HepG2 (cell line): ENCODE results near the gene LOX. TPM values are rescaled to one million over a fixed set of nuclear protein-coding genes. Genes with fewer than 3 reads are reported as not detected.

Experiments used
- ATAC-seq: fragments of 200-7000 bp; cut with Tn5 transposase; 3 replicates; pipeline ENCODE4 v1.9.1; 2020; ENCODE audit warnings: mild to moderate bottlenecking, moderate library complexity
- BruUV-seq: library from RNA; stranded (reverse); fragments of 400-500 nt; replicated peaks from 2 replicates; lab custom pipeline; 2021; lab: Mats Ljungman, UMichigan
- CTCF ChIA-PET: fragments of 300-600 bp; formaldehyde crosslinking; extraction: SDS; loops from one replicate; lab custom pipeline; 2021; ENCODE audit warnings: low total read pairs, inconsistent platforms, low intra/inter-chr PET ratio; lab: Yijun Ruan, JAX
- POLR2A ChIA-PET: fragments of 350-600 bp; sonication (Branson Sonifier 250); formaldehyde crosslinking; loops from one replicate; lab custom pipeline; 2020; ENCODE audit warnings: antibody characterized with exemption, inconsistent platforms; lab: Yijun Ruan, JAX
- DNase-seq: peaks from one replicate; pipeline ENCODE4 v3.0.0-alpha.2; 2015; ENCODE audit warnings: low spot score
- FAIRE-seq: peaks from 3 replicates; lab custom pipeline; 2011; peaks lifted over from hg19 to GRCh38; lab: Jason Lieb, UNC
- H2AFZ ChIP-seq: one replicate; pipeline ENCODE4 v1.6.1; 2011; ENCODE audit warnings: low read length, inconsistent platforms
- H3K27ac ChIP-seq: fragments of 300-600 bp; 3 replicates; pipeline ENCODE4 v1.8.0; 2011; ENCODE audit warnings: mixed run types, mild to moderate bottlenecking, mixed read lengths, low read length, inconsistent platforms; ENCODE audit not compliant: insufficient read depth; ENCODE audit errors: extremely low read length
- H3K27me3 ChIP-seq, 2 experiments: fragments of 200-600 bp in 1 of 2; 2 replicates in 1 of 2; 3 replicates in 1 of 2; pipeline versions ENCODE4 v1.6.0 to v1.8.0; 2011; ENCODE audit warnings: low read length in 2 of 2, mild to moderate bottlenecking in 2 of 2, moderate library complexity in 2 of 2, inconsistent platforms in 1 of 2; ENCODE audit not compliant: insufficient read depth in 2 of 2, control insufficient read depth in 1 of 2
- H3K36me3 ChIP-seq, 2 experiments: fragments of 200-600 bp in 1 of 2; replicated peaks in 1 of 2; 2 replicates in 1 of 2; 3 replicates in 1 of 2; pipeline versions ENCODE4 v1.5.1 to v1.8.0; 2011; ENCODE audit warnings: low read length in 2 of 2, inconsistent platforms in 1 of 2; ENCODE audit not compliant: insufficient read depth in 2 of 2, control insufficient read depth in 1 of 2
- H3K4me1 ChIP-seq: 2 replicates; pipeline ENCODE4 v1.5.1; 2012; ENCODE audit warnings: low read length, inconsistent platforms; ENCODE audit not compliant: insufficient read depth
- H3K4me2 ChIP-seq: 2 replicates; pipeline ENCODE4 v1.6.0; 2011; ENCODE audit warnings: low read depth, low read length, inconsistent platforms
- H3K4me3 ChIP-seq, 3 experiments: fragments of 200-600 bp in 1 of 3; sonication (generic), shearing (Covaris generic) in 1 of 3; replicated peaks in 1 of 3; 2 replicates each; pipeline ENCODE4 v1.5.1; 2011 to 2016; ENCODE audit warnings: low read length in 3 of 3, inconsistent platforms in 2 of 3, low read depth in 2 of 3, mild to moderate bottlenecking in 2 of 3, control low read depth in 1 of 3, mixed read lengths in 1 of 3; ENCODE audit not compliant: insufficient read depth in 1 of 3
- H3K79me2 ChIP-seq: one replicate; pipeline ENCODE4 v1.6.1; 2011; ENCODE audit warnings: low read length, inconsistent platforms; ENCODE audit not compliant: insufficient read depth
- H3K9ac ChIP-seq: 2 replicates; pipeline ENCODE4 v1.6.0; 2011; ENCODE audit warnings: mild to moderate bottlenecking, low read depth, low read length, inconsistent platforms; ENCODE audit not compliant: insufficient read depth
- H3K9me3 ChIP-seq: 2 replicates; pipeline ENCODE4 v1.5.1; 2012; ENCODE audit warnings: mild to moderate bottlenecking, low read length
- H4K20me1 ChIP-seq: 2 replicates; pipeline ENCODE4 v1.6.0; 2011; ENCODE audit warnings: inconsistent platforms, mild to moderate bottlenecking, low read length, moderate library complexity; ENCODE audit not compliant: insufficient read depth
- AKAP8 ChIP-seq: sonication (generic); formaldehyde crosslinking; IDR thresholded peaks from 2 replicates; pipeline ENCODE4 v1.5.1; 2020; ENCODE audit warnings: mild to moderate bottlenecking, missing genetic modification reagents
- BORCS8-MEF2B ChIP-seq: sonication (generic); formaldehyde crosslinking; IDR thresholded peaks from 2 replicates; pipeline ENCODE4 v1.8.0; 2022; ENCODE audit warnings: mild to moderate bottlenecking, missing genetic modification reagents
- CEBPG ChIP-seq: IDR thresholded peaks from 2 replicates; pipeline ENCODE4 v1.6.1; 2016
- FOXC1 ChIP-seq: sonication (generic); formaldehyde crosslinking; IDR thresholded peaks from 2 replicates; pipeline ENCODE4 v1.8.0; 2022; ENCODE audit warnings: mild to moderate bottlenecking, missing genetic modification reagents, borderline replicate concordance
- JUNB ChIP-seq: sonication (generic); formaldehyde crosslinking; IDR thresholded peaks from 2 replicates; pipeline ENCODE4 v1.8.0; 2022; ENCODE audit warnings: missing genetic modification reagents, mild to moderate bottlenecking, borderline replicate concordance
- MTA1 ChIP-seq: sonication (generic); formaldehyde crosslinking; IDR thresholded peaks from 2 replicates; pipeline ENCODE4 v1.4.0; 2020; ENCODE audit warnings: missing genetic modification reagents, mild to moderate bottlenecking, borderline replicate concordance
- TBX3 ChIP-seq: fragments of 450-650 bp; IDR thresholded peaks from 2 replicates; pipeline ENCODE4 v1.6.1; 2017; ENCODE audit warnings: antibody characterized with exemption, mild to moderate bottlenecking, inconsistent platforms, borderline replicate concordance
- TFDP1 ChIP-seq: IDR thresholded peaks from 2 replicates; pipeline ENCODE4 v1.6.1; 2016; ENCODE audit warnings: missing compliant biosample characterization, missing genetic modification reagents, borderline replicate concordance
- ZBTB20 ChIP-seq: sonication (generic); formaldehyde crosslinking; IDR thresholded peaks from 2 replicates; pipeline ENCODE4 v1.8.1; 2023; ENCODE audit warnings: missing genetic modification reagents, low read depth, mild to moderate bottlenecking, borderline replicate concordance
- ZSCAN21 ChIP-seq: sonication (generic); formaldehyde crosslinking; IDR thresholded peaks from 2 replicates; pipeline ENCODE4 v1.8.0; 2022; ENCODE audit warnings: mild to moderate bottlenecking, missing genetic modification reagents, moderate library complexity, borderline replicate concordance
- WGBS: methylation state at CpG from one replicate; pipeline ENCODE4 v1.1.6; 2017; ENCODE audit warnings: low lambda C conversion rate; 5-methylcytosine and 5-hydroxymethylcytosine counted together
- in situ Hi-C: cut with HindIII; loops from 2 replicates; pipeline ENCODE4 v1.10.0; 2017; ENCODE audit warnings: low pct_unique_long_range_greater_than_20kb; ENCODE audit not compliant: extremely low pct_ligation_motif_present
- intact Hi-C: fragments of 100-400 bp; cut with micrococcal nuclease; formaldehyde crosslinking; loops from one replicate; pipeline ENCODE4 v1.10.0; 2022; ENCODE audit not compliant: unreplicated experiment
- polyA plus RNA-seq, 8 experiments: library from polyadenylated mRNA; depleted of rRNA in 3 of 8; stranded (reverse) in 7 of 8; unstranded in 1 of 8; fragments of >200 nt; fragmentation: Illumina TruSeq in 4 of 8; extraction: Trizol in 4 of 8; gene quantifications; 2 replicates each; pipeline versions ENCODE4 v1.2.1 to v1.2.3, GENCODE V29; 2011 to 2016; ENCODE audit warnings: low read depth in 4 of 8, missing spikeins in 1 of 8, mixed read lengths in 1 of 8; ENCODE audit not compliant: insufficient read depth in 1 of 8
- total RNA-seq, 5 experiments: library from RNA; depleted of rRNA; stranded (reverse); fragments of >200 nt; fragmentation: Illumina TruSeq; extraction: Trizol; gene quantifications; 2 replicates each; pipeline ENCODE4 v1.2.3, GENCODE V29; 2016; ENCODE audit warnings: low read depth in 1 of 5
- TF ChIP-seq, protein P1 (sequence below): sonication (generic); formaldehyde crosslinking; IDR thresholded peaks from 2 replicates; pipeline ENCODE4 v1.4.0; 2020; ENCODE audit warnings: mild to moderate bottlenecking, missing genetic modification reagents
- TF ChIP-seq, protein P2 (sequence below): sonication (generic); formaldehyde crosslinking; IDR thresholded peaks from 2 replicates; pipeline ENCODE4 v1.4.0; 2020; ENCODE audit warnings: mild to moderate bottlenecking, missing genetic modification reagents
- TF ChIP-seq, protein P3 (sequence below): sonication (generic); formaldehyde crosslinking; IDR thresholded peaks from 2 replicates; pipeline ENCODE4 v1.9.0; 2021; ENCODE audit warnings: missing genetic modification reagents, mild to moderate bottlenecking, borderline replicate concordance

The LOX gene
- total and polyA plus RNA-seq, 2 of the 13 experiments (the other 11 are each of a cell fraction or from before 2014, with no cell fraction given) = 0.73 to 173 TPM

DNA sequence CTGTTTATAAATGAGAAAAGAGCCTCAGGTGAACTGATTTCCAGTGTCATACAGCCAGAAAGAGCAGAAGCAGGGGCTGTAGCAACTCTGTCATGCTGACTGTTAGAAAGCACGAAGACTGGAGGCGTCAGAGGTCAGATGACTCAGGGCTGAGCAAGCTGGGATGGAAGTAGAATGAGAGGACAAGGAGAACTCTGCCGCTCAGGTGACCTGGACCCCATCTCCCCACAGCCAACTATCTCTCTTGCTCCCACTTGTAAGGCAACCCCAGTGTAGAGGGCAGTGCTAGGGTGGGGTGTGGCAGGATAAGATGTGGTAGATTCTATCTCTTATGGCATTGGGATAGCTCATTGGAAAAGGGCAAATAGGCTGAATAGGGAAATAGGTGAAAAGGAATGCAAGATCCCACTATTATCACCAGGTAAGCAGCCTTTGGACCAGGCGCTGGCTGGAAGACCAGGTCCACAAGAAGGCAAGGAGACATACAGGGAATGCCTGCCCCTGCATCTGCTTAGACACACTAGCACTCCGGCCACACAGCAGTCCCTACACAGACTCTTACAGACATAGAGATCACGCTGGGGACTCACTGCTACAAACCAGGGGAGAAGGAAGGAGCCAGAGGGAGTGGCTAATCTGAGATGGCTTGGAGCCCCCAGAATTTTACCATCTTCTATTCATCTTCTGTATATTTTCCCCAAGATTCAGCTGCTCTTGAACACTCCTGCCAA lies 21.2 kb upstream of the LOX start:
- Histone ChIP-seq H4K20me1 (no peaks in the 10 kb centered on the region), H3K27me3 (no peaks in the 10 kb centered on the region), H3K4me1 (no peaks in the 10 kb centered on the region), H3K9me3 (no peaks in the 10 kb centered on the region), H3K27ac (no peak overlapping the region), H3K4me3 (no peak overlapping the region), H3K9ac (no peak overlapping the region), H2AFZ (peak overlapping the region; percentile 54), H3K36me3 (no peaks in the 10 kb centered on the region), H3K4me2 (no peak overlapping the region), H3K79me2 (no peaks in the 10 kb centered on the region)
- in situ Hi-C loops = no loop called here
- DNase-seq (no peak), FAIRE-seq (no peak), ATAC-seq (peak; percentile 63)
- intact Hi-C loops = no loop called here
- WGBS = 50% methylated on average over 6 of the region's 6 CpGs
- POLR2A ChIA-PET = no interaction called here
- CTCF ChIA-PET = no interaction called here
- BruUV-seq = no TSS peak
- TF ChIP-seq TFDP1 (CRISPR knock-in tag) (no peak), ZBTB20 (CRISPR knock-in tag) (no peak), MTA1 (no peak), ZSCAN21 (CRISPR knock-in tag) (no peak), AKAP8 (no peak), CEBPG (no peak), TBX3 (no peak), JUNB (CRISPR knock-in tag) (no peak), FOXC1 (no peak), BORCS8-MEF2B (CRISPR knock-in tag) (no peak)
- TF ChIP-seq, protein P1, sequence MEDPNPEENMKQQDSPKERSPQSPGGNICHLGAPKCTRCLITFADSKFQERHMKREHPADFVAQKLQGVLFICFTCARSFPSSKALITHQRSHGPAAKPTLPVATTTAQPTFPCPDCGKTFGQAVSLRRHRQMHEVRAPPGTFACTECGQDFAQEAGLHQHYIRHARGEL (CRISPR knock-in tag) = no peak
- TF ChIP-seq, protein P2, sequence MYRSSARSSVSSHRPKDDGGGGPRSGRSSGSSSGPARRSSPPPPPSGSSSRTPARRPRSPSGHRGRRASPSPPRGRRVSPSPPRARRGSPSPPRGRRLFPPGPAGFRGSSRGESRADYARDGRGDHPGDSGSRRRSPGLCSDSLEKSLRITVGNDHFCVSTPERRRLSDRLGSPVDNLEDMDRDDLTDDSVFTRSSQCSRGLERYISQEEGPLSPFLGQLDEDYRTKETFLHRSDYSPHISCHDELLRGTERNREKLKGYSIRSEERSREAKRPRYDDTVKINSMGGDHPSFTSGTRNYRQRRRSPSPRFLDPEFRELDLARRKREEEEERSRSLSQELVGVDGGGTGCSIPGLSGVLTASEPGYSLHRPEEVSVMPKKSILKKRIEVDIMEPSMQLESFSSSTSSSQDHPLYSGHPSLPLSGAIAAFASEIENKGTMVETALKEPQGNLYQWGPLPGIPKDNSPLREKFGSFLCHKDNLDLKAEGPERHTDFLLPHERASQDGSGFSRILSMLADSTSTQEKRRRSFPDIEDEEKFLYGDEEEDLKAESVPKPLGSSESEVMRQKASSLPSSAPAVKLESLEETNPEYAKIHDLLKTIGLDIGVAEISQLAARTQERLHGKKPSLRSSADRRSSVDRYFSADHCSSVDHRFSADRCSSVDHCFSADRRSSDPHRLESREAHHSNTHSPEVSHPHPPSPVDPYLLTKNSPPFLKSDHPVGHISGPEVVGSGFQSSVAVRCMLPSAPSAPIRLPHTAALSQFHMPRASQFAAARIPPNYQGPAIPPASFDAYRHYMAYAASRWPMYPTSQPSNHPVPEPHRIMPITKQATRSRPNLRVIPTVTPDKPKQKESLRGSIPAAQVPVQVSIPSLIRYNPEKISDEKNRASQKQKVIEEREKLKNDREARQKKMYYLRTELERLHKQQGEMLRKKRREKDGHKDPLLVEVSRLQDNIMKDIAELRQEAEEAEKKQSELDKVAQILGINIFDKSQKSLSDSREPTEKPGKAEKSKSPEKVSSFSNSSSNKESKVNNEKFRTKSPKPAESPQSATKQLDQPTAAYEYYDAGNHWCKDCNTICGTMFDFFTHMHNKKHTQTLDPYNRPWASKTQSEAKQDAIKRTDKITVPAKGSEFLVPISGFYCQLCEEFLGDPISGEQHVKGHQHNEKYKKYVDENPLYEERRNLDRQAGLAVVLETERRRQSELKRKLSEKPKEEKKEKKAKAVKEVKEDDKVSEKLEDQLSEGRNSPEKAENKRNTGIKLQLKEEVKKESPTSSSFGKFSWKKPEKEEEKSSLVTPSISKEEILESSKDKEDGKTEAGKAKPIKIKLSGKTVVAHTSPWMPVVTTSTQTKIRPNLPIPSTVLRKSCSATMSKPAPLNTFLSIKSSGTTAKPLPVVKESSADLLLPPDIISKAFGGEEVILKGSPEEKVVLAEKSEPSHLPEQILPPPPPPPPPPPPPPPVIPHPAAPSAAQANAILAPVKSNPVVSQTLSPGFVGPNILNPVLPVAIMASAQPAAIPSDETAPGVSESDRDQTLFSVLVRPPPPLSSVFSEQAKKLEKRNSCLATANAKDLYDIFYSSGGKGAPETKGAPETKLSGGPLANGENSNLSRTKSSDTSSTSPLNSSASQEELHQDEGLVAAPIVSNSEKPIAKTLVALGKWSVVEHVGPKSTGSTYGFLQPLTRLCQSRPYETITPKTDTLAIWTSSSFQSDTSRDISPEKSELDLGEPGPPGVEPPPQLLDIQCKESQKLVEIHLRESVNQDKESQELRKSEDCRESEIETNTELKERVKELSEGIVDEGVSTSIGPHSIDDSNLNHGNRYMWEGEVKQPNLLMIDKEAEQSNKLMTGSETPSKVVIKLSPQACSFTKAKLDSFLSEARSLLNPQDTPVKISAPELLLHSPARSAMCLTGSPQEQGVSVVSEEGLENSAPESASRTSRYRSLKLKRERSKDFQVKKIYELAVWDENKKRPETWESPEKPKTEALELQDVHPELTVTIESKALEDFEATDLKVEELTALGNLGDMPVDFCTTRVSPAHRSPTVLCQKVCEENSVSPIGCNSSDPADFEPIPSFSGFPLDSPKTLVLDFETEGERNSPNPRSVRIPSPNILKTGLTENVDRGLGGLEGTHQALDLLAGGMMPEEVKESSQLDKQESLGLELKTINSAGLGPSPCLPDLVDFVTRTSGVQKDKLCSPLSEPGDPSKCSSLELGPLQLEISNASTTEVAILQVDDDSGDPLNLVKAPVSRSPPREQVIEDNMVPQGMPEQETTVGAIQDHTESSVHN = no peak
- TF ChIP-seq, protein P3, sequence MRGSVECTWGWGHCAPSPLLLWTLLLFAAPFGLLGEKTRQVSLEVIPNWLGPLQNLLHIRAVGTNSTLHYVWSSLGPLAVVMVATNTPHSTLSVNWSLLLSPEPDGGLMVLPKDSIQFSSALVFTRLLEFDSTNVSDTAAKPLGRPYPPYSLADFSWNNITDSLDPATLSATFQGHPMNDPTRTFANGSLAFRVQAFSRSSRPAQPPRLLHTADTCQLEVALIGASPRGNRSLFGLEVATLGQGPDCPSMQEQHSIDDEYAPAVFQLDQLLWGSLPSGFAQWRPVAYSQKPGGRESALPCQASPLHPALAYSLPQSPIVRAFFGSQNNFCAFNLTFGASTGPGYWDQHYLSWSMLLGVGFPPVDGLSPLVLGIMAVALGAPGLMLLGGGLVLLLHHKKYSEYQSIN (CRISPR knock-in tag) = no peak
